Neural cell (in vitro differentiated cells): Measurements from ENCODE around the gene FLOT1. TPM values are rescaled to one million over a fixed set of nuclear protein-coding genes. Genes with fewer than 3 reads are reported as not detected.

Experiments used
- H2AFZ ChIP-seq: fragments of 200-600, 300-800 bp; sonication (generic), shearing (Covaris generic); 2 replicates; pipeline ENCODE4 v1.6.0; 2014; ENCODE audit warnings: low read depth, mild to moderate bottlenecking, antibody characterized with exemption, low read length, moderate library complexity
- H3F3A ChIP-seq: fragments of 200-600 bp; shearing (Covaris generic); 2 replicates; pipeline ENCODE4 v1.6.1; 2016; ENCODE audit warnings: mild to moderate bottlenecking, moderate library complexity, mixed read lengths, antibody characterized with exemption, low read length; ENCODE audit not compliant: insufficient read depth, poor library complexity, severe bottlenecking
- H3K27ac ChIP-seq: fragments of 200-600, 300-800 bp; sonication (generic), shearing (Covaris generic); 2 replicates; pipeline ENCODE4 v1.5.1; 2014; ENCODE audit warnings: mild to moderate bottlenecking, low read length, moderate library complexity
- H3K27me3 ChIP-seq: fragments of 300-800, 200-600 bp; sonication (generic), shearing (Covaris generic); 2 replicates; pipeline ENCODE4 v1.6.0; 2014; ENCODE audit warnings: mild to moderate bottlenecking, low read depth, low read length, moderate library complexity; ENCODE audit not compliant: insufficient read depth
- H3K36me3 ChIP-seq: fragments of 300-800, 200-600 bp; sonication (generic), shearing (Covaris generic); 2 replicates; pipeline ENCODE4 v1.5.1; 2014; ENCODE audit warnings: mild to moderate bottlenecking, antibody characterized with exemption, low read length, moderate library complexity; ENCODE audit not compliant: insufficient read depth
- H3K4me2 ChIP-seq: fragments of 300-800, 200-600 bp; sonication (generic), shearing (Covaris generic); 2 replicates; pipeline ENCODE4 v1.6.0; 2014; ENCODE audit warnings: mild to moderate bottlenecking, low read length
- H3K4me3 ChIP-seq: fragments of 300-800, 200-600 bp; sonication (generic), shearing (Covaris generic); 2 replicates; pipeline ENCODE4 v1.5.1; 2014; ENCODE audit warnings: mild to moderate bottlenecking, low read length, moderate library complexity
- H3K79me2 ChIP-seq: fragments of 200-600 bp; shearing (Covaris generic); replicated peaks from 2 replicates; pipeline ENCODE4 v1.6.0; 2014; ENCODE audit warnings: mild to moderate bottlenecking, low read length, moderate library complexity; ENCODE audit not compliant: insufficient read depth
- H3K9ac ChIP-seq: fragments of 300-800, 200-600 bp; sonication (generic), shearing (Covaris generic); 2 replicates; pipeline ENCODE4 v1.6.1; 2016; ENCODE audit warnings: mild to moderate bottlenecking, low read length, mixed read lengths
- H3K9me2 ChIP-seq: fragments of 200-600 bp; shearing (Covaris generic); 2 replicates; pipeline ENCODE4 v1.6.1; 2016; ENCODE audit warnings: mild to moderate bottlenecking, low read length, mixed read lengths; ENCODE audit not compliant: insufficient read depth
- H3K9me3 ChIP-seq: fragments of 200-600, 300-800 bp; sonication (generic), shearing (Covaris generic); 2 replicates; pipeline ENCODE4 v1.6.1; 2016; ENCODE audit warnings: mild to moderate bottlenecking, mixed run types, low read length, moderate library complexity, mixed read lengths
- H4K20me1 ChIP-seq: fragments of 200-600 bp; shearing (Covaris generic); 2 replicates; pipeline ENCODE4 v1.6.1; 2016; ENCODE audit warnings: mild to moderate bottlenecking, mixed run types; ENCODE audit not compliant: insufficient read depth
- EP300 ChIP-seq: fragments of 450-650 bp; conservative IDR thresholded peaks from 2 replicates; pipeline ENCODE4 v1.6.1; 2014; ENCODE audit warnings: antibody characterized with exemption, mild to moderate bottlenecking, moderate library complexity; ENCODE audit not compliant: poor library complexity, severe bottlenecking
- EZH2 ChIP-seq: fragments of 200-600, 300-800 bp; shearing (Covaris generic), sonication (generic); IDR thresholded peaks from 2 replicates; pipeline ENCODE4 v1.6.1; 2014; ENCODE audit warnings: antibody characterized with exemption, low read length, borderline replicate concordance, mild to moderate bottlenecking; ENCODE audit not compliant: insufficient read depth, poor library complexity, severe bottlenecking
- MXI1 ChIP-seq: fragments of 450-650 bp; conservative IDR thresholded peaks from 2 replicates; pipeline ENCODE4 v1.6.1; 2014; ENCODE audit warnings: antibody characterized with exemption, mild to moderate bottlenecking; ENCODE audit not compliant: poor library complexity, severe bottlenecking
- POLR2AphosphoS5 ChIP-seq: IDR thresholded peaks from 2 replicates; pipeline ENCODE4 v1.6.1; 2012
- RAD21 ChIP-seq: fragments of 450-650 bp; conservative IDR thresholded peaks from 2 replicates; pipeline ENCODE4 v1.6.1; 2014; ENCODE audit warnings: antibody characterized with exemption, mild to moderate bottlenecking, moderate library complexity
- SMC3 ChIP-seq: fragments of 450-650 bp; conservative IDR thresholded peaks from 2 replicates; pipeline ENCODE4 v1.6.1; 2014; ENCODE audit warnings: antibody characterized with exemption, mild to moderate bottlenecking, moderate library complexity; ENCODE audit not compliant: poor library complexity
- TAF1 ChIP-seq: IDR thresholded peaks from 2 replicates; pipeline ENCODE4 v1.6.1; 2012; ENCODE audit warnings: low read depth
- polyA plus RNA-seq: library from polyadenylated mRNA; depleted of rRNA; stranded (reverse); fragments of >200 nt; gene quantifications from 2 replicates; pipeline ENCODE4 v1.2.3, GENCODE V29; 2014
- TF ChIP-seq, protein P1 (sequence below): IDR thresholded peaks from 2 replicates; pipeline ENCODE4 v1.6.1; 2012; ENCODE audit warnings: borderline replicate concordance
- TF ChIP-seq, protein P2 (sequence below): fragments of 450-650 bp; IDR thresholded peaks from 2 replicates; pipeline ENCODE4 v1.5.1; 2014; ENCODE audit warnings: antibody characterized with exemption, mild to moderate bottlenecking, moderate library complexity; ENCODE audit not compliant: poor library complexity, severe bottlenecking

The FLOT1 gene
- polyA plus RNA-seq, 1 donor from 2014 or later: 72.7 TPM

DNA sequence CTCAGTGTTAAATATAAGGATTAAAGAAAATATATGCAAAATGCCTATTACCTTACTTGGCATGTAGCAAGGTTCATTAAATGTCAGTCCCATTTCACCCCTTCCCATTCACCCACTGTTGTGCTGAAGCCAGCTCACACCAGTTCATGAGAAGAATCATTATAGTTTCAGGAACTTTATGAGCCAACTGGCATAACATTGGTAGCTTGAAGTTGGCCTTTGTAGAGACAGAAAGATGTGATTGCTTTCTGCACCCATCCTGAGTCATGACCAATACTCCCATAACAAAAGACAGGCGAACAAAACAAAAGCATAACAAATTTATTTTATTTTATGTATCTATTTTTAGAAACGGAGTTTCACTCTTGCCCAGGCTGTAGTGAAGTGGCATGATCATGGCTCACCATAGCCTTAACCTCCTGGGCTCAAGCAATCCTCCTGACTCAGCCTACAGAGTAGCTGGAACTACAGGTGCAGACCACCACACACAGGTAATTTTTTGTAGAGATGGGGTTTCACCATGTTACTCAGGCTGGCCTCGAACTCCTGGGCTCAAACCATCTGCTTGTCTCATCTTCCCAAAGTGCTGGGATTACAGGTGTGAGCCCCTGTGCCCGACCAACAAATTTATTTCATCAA, 19.4 kb upstream of the FLOT1 start:
- H3K9me2 ChIP-seq: no peaks in the 10 kb centered on the region
- no peak overlapping the region for H3K4me3 ChIP-seq
- TF ChIP-seq MXI1 (no peak), EP300 (no peak), TAF1 (no peak)
- TF ChIP-seq, protein P1, sequence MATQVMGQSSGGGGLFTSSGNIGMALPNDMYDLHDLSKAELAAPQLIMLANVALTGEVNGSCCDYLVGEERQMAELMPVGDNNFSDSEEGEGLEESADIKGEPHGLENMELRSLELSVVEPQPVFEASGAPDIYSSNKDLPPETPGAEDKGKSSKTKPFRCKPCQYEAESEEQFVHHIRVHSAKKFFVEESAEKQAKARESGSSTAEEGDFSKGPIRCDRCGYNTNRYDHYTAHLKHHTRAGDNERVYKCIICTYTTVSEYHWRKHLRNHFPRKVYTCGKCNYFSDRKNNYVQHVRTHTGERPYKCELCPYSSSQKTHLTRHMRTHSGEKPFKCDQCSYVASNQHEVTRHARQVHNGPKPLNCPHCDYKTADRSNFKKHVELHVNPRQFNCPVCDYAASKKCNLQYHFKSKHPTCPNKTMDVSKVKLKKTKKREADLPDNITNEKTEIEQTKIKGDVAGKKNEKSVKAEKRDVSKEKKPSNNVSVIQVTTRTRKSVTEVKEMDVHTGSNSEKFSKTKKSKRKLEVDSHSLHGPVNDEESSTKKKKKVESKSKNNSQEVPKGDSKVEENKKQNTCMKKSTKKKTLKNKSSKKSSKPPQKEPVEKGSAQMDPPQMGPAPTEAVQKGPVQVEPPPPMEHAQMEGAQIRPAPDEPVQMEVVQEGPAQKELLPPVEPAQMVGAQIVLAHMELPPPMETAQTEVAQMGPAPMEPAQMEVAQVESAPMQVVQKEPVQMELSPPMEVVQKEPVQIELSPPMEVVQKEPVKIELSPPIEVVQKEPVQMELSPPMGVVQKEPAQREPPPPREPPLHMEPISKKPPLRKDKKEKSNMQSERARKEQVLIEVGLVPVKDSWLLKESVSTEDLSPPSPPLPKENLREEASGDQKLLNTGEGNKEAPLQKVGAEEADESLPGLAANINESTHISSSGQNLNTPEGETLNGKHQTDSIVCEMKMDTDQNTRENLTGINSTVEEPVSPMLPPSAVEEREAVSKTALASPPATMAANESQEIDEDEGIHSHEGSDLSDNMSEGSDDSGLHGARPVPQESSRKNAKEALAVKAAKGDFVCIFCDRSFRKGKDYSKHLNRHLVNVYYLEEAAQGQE: no peak
- H3K4me2 ChIP-seq: no peak overlapping the region
- H3K9me3 ChIP-seq: no peaks in the 10 kb centered on the region
- H3F3A ChIP-seq: no peaks in the 10 kb centered on the region
- H3K27me3 ChIP-seq: no peaks in the 10 kb centered on the region
- H3K9ac ChIP-seq: no peak overlapping the region
- no peaks in the 10 kb centered on the region for H3K36me3 ChIP-seq
- H3K79me2 ChIP-seq: no peaks in the 10 kb centered on the region
- no peak overlapping the region for H2AFZ ChIP-seq
- no peak overlapping the region for H3K27ac ChIP-seq
- H4K20me1 ChIP-seq: no peaks in the 10 kb centered on the region

DNA sequence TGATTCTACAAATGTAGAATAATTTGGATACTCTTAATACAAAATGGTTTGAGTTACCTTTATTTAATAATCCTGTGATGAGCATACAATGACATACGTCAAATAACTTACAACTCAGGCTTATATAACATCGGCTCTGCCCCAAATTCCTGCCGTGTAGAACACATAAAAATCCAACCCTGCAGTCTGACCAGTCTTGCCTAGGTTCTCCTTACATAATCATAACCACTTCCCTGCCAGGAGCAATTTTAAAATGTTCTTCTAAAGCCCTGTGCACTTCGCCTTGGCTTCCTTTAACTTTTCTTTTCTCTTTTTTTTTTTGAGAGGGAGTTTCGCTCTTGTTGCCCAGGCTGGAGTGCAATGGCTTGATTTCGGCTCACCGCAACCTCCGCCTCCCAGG, 18.1 kb upstream of the FLOT1 start:
- TF ChIP-seq EZH2 (no peak), MXI1 (no peak), SMC3 (no peak), RAD21 (no peak), POLR2AphosphoS5 (no peak), EP300 (no peak), TAF1 (no peak)
- TF ChIP-seq, protein P1: no peak
- TF ChIP-seq, protein P2, sequence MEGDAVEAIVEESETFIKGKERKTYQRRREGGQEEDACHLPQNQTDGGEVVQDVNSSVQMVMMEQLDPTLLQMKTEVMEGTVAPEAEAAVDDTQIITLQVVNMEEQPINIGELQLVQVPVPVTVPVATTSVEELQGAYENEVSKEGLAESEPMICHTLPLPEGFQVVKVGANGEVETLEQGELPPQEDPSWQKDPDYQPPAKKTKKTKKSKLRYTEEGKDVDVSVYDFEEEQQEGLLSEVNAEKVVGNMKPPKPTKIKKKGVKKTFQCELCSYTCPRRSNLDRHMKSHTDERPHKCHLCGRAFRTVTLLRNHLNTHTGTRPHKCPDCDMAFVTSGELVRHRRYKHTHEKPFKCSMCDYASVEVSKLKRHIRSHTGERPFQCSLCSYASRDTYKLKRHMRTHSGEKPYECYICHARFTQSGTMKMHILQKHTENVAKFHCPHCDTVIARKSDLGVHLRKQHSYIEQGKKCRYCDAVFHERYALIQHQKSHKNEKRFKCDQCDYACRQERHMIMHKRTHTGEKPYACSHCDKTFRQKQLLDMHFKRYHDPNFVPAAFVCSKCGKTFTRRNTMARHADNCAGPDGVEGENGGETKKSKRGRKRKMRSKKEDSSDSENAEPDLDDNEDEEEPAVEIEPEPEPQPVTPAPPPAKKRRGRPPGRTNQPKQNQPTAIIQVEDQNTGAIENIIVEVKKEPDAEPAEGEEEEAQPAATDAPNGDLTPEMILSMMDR: no peak
- Histone ChIP-seq H3K36me3 (no peaks in the 10 kb centered on the region), H3K9me2 (no peaks in the 10 kb centered on the region), H3K4me3 (no peak overlapping the region), H2AFZ (no peak overlapping the region), H3K27ac (no peak overlapping the region), H3K9me3 (no peaks in the 10 kb centered on the region), H3K4me2 (no peak overlapping the region), H3F3A (no peaks in the 10 kb centered on the region), H3K79me2 (no peaks in the 10 kb centered on the region), H3K9ac (no peak overlapping the region), H3K27me3 (no peaks in the 10 kb centered on the region), H4K20me1 (no peaks in the 10 kb centered on the region)
